ENCODE measurements around the gene EML4. TPM values are rescaled to one million over a fixed set of nuclear protein-coding genes. Genes with fewer than 3 reads are reported as not detected.

The EML4 gene
- total RNA-seq, 1 experiment from 2014 or later: 107 TPM

GRCh38 chr2:42249887-42250286 lies 80.7 kb downstream of the EML4 start:
- H3K27ac ChIP-seq (ENCODE audit: low read length): no peak overlapping the region
- intact Hi-C loops (cut with micrococcal nuclease; ENCODE audit: unreplicated experiment): no loop called here
- H3K27me3 ChIP-seq (ENCODE audit: control insufficient read depth, insufficient read depth, low read length): no peaks in the 10 kb centered on the region
- DNase-seq (ENCODE audit: low read depth, low spot score) (no peak), ATAC-seq (no peak)
- in situ Hi-C loops (cut with HindIII; ENCODE audit: low pct_unique_long_range_greater_than_20kb, low sequenced_read_pairs): no loop called here
- TF ChIP-seq POLR2AphosphoS5 (IDR thresholded peaks at IDR 0.05; ENCODE audit: low read depth, low read length): no peak
- TF ChIP-seq REST (IDR thresholded peaks at IDR 0.05; ENCODE audit: insufficient read depth in 1 of 2, low read depth in 2 of 2, low read length in 1 of 2): no peak
- TF ChIP-seq SIN3A (IDR thresholded peaks at IDR 0.05; ENCODE audit: borderline replicate concordance, insufficient read depth, low read depth, low read length): no peak
- no peak for TF ChIP-seq TCF7L2 (IDR thresholded peaks at IDR 0.05; ENCODE audit: low read depth, low read length)
- no peak for TF ChIP-seq CTCF (IDR thresholded peaks at IDR 0.05)
- H3K9me3 ChIP-seq (ENCODE audit: control insufficient read depth, insufficient read depth, low read depth, low read length): no peaks in the 10 kb centered on the region
- H3K36me3 ChIP-seq (ENCODE audit: control insufficient read depth, insufficient read depth, low read length): peaks cover 19% of the 10 kb centered on the region
- no TSS peak for BruUV-seq (replicated peaks)
- no peaks in the 10 kb centered on the region for H3K4me1 ChIP-seq (ENCODE audit: control insufficient read depth, insufficient read depth, low read length)
- ChIA-PET POLR2A (no interaction called here), CTCF (no interaction called here)
- H3K4me3 ChIP-seq (ENCODE audit: low read depth in 2 of 2, low read length in 2 of 2): no peak overlapping the region

GRCh38 chr2:42250925-42251324 lies 81.8 kb downstream of the EML4 start:
- ChIA-PET POLR2A (no interaction called here), CTCF (no interaction called here)
- no peaks in the 10 kb centered on the region for H3K4me1 ChIP-seq (ENCODE audit: control insufficient read depth, insufficient read depth, low read length)
- intact Hi-C loops (cut with micrococcal nuclease; ENCODE audit: unreplicated experiment): no loop called here
- H3K36me3 ChIP-seq (ENCODE audit: control insufficient read depth, insufficient read depth, low read length): peaks cover 17% of the 10 kb centered on the region; the same call in 1 of the 2 replicates
- no peaks in the 10 kb centered on the region for H3K27me3 ChIP-seq (ENCODE audit: control insufficient read depth, insufficient read depth, low read length)
- H3K9me3 ChIP-seq (ENCODE audit: control insufficient read depth, insufficient read depth, low read depth, low read length): no peaks in the 10 kb centered on the region
- in situ Hi-C loops (cut with HindIII; ENCODE audit: low pct_unique_long_range_greater_than_20kb, low sequenced_read_pairs): no loop called here
- TF ChIP-seq TCF7L2 (IDR thresholded peaks at IDR 0.05; ENCODE audit: low read depth, low read length) (no peak), CTCF (IDR thresholded peaks at IDR 0.05) (no peak), SIN3A (IDR thresholded peaks at IDR 0.05; ENCODE audit: borderline replicate concordance, insufficient read depth, low read depth, low read length) (no peak), POLR2AphosphoS5 (IDR thresholded peaks at IDR 0.05; ENCODE audit: low read depth, low read length) (no peak), REST (IDR thresholded peaks at IDR 0.05; ENCODE audit: insufficient read depth in 1 of 2, low read depth in 2 of 2, low read length in 1 of 2) (no peak)
- no peak overlapping the region for H3K27ac ChIP-seq (ENCODE audit: low read length)
- ATAC-seq: no peak
- BruUV-seq (replicated peaks): no TSS peak
- DNase-seq (ENCODE audit: low read depth, low spot score): no peak
- H3K4me3 ChIP-seq (ENCODE audit: low read depth in 2 of 2, low read length in 2 of 2): no peak overlapping the region

All from Panc1 (cell line).